ENCODE data around the gene FARP1.

DNA sequence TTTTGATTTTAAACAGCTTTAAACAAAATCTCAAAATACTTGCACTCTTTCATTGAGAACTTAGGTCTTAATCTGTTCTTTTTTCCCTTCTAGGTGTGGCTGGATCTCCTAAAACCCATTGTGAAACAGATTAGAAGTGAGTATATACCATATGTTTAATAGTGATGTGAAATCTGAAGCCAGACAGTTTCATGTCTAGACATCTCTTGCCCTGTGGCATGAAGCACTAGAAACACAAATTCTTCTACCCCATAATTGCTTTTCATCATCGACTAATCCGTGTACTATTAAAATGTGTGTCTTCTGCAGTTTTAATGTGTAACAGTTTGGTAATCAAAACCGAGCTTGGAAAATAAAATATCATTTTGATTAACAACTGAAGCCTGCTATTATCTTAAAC lies 222.4 kb downstream of the FARP1 start:
- TF ChIP-seq EZH2 (IDR thresholded peaks at IDR 0.05) (no peak), POLR2AphosphoS5 (IDR thresholded peaks at IDR 0.05; ENCODE audit: borderline replicate concordance, low read depth, low read length) (no peak)

Data from SK-N-MC (cell line).